Lower lobe of right lung (tissue), 2 donors: ENCODE results near the gene BCL11A. TPM values are rescaled to one million over a fixed set of nuclear protein-coding genes. Genes with fewer than 3 reads are reported as not detected.

Source experiments
- ATAC-seq, 2 donors: fragments of 200-7000 bp; cut with Tn5 transposase; one replicate each; pipeline ENCODE4 v1.9.1; 2020 to 2022; ENCODE audit warnings: mild to moderate bottlenecking in 2 of 2, moderate library complexity in 2 of 2
- DNase-seq: peaks from one replicate; pipeline ENCODE4 v3.0.0-alpha.2; 2020
- H3K27ac ChIP-seq: fragments of 200-600 bp; one replicate; pipeline ENCODE4 v1.8.0; 2022
- H3K27me3 ChIP-seq: fragments of 200-600 bp; one replicate; pipeline ENCODE4 v1.8.0; 2022; ENCODE audit warnings: low read depth
- H3K36me3 ChIP-seq: fragments of 200-600 bp; one replicate; pipeline ENCODE4 v1.8.0; 2022; ENCODE audit warnings: mild to moderate bottlenecking
- H3K4me1 ChIP-seq: fragments of 200-600 bp; one replicate; pipeline ENCODE4 v1.8.0; 2022
- H3K4me3 ChIP-seq: fragments of 200-600 bp; one replicate; pipeline ENCODE4 v1.8.0; 2022; ENCODE audit warnings: mild to moderate bottlenecking
- H3K9me3 ChIP-seq: fragments of 200-600 bp; one replicate; pipeline ENCODE4 v1.8.0; 2022
- CTCF ChIP-seq: fragments of 200-600 bp; IDR thresholded peaks from one replicate; pipeline ENCODE4 v1.8.0; 2022; ENCODE audit warnings: antibody characterized with exemption, mild to moderate bottlenecking
- intact Hi-C: fragments of 100-400 bp; cut with DNase I; formaldehyde crosslinking; loops from one replicate; pipeline ENCODE4 v1.11.0; 2022
- total RNA-seq: library from RNA; stranded (reverse); fragmentation: NEBNext Ultra II Directional; extraction: Animal tissue kit (Norgen Biotek cat#: 25700); gene quantifications from one replicate; pipeline ENCODE4 v1.2.1, GENCODE V29; 2021
- donor health status: DM: no; HTN: yes; CAD: no; lungs with severe emphysema.

Gene BCL11A
- total RNA-seq, 1 donor from 2014 or later = 9.7 TPM

GRCh38 chr2:60581433-60582282 is 28.2 kb upstream of the BCL11A start:
- peaks cover 8% of the 10 kb centered on the region for H3K4me1 ChIP-seq
- ATAC-seq (peak; percentile 95 to 96), DNase-seq (peak; percentile 85)
- intact Hi-C loops = no loop called here
- H3K4me3 ChIP-seq = peak overlapping the region; percentile 43
- no peaks in the 10 kb centered on the region for H3K36me3 ChIP-seq
- H3K27ac ChIP-seq = no peak overlapping the region
- TF ChIP-seq CTCF = peak; percentile 91
- H3K27me3 ChIP-seq = peaks cover 27% of the 10 kb centered on the region
- no peaks in the 10 kb centered on the region for H3K9me3 ChIP-seq

- DNase-seq (no peak), ATAC-seq (no peak)
- Histone ChIP-seq H3K27ac (no peak overlapping the region), H3K4me1 (peaks cover 8% of the 10 kb centered on the region), H3K36me3 (no peaks in the 10 kb centered on the region), H3K27me3 (peaks cover 28% of the 10 kb centered on the region), H3K9me3 (no peaks in the 10 kb centered on the region), H3K4me3 (no peak overlapping the region)
- intact Hi-C loops = no loop called here
- TF ChIP-seq CTCF = no peak
Observed at GRCh38 chr2:60577682-60578283, 24.3 kb upstream of the BCL11A start.

DNA sequence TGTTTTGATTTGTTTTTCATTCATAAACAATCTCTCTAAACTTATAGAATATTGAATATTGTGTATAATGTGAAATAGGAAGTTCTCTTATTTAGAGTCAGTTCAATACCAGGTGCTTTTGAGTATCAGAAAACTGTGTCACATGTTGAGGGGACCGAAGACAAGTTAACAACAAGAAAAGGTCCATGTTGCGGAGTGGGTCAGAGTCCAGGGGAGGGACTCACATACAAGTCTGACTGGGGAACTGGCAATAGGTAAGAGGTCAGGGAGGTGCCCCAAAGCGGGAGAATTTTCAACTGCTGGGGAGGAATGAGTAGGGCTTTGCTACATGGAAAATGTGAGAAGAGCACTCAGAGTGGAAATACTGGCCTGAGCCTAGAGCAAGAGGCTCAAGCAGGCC is 19.8 kb upstream of the BCL11A start:
- ATAC-seq (no peak), DNase-seq (no peak)
- no peak for TF ChIP-seq CTCF
- H3K27ac ChIP-seq = no peak overlapping the region
- no peaks in the 10 kb centered on the region for H3K36me3 ChIP-seq
- intact Hi-C loops = no loop called here
- no peak overlapping the region for H3K4me3 ChIP-seq
- no peaks in the 10 kb centered on the region for H3K9me3 ChIP-seq
- peaks cover 42% of the 10 kb centered on the region for H3K27me3 ChIP-seq
- peaks cover 5% of the 10 kb centered on the region for H3K4me1 ChIP-seq

DNA sequence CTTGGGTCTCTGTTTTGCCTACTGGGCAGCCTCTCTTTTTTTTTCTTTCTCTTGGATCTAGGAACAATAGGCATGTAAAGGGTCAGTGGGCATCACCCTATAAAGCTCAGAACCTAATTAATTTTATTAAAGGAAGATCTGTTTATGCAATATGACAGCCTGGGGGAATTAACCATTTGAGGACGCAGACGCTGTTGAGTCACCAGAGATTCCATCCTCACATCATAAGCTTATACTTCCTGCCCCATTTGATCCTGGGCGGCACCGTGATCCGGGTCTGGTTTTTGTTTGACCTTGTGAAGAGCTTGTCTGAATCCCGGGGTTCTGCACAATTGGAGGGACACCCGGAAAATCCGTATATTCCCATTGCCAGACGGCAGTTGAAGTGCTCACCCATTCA is 16.8 kb upstream of the BCL11A start:
- intact Hi-C loops = no loop called here
- peaks cover 63% of the 10 kb centered on the region for H3K27me3 ChIP-seq
- H3K9me3 ChIP-seq = no peaks in the 10 kb centered on the region
- no peak for TF ChIP-seq CTCF
- DNase-seq (no peak), ATAC-seq (no peak)
- H3K4me3 ChIP-seq = no peak overlapping the region
- peaks cover 5% of the 10 kb centered on the region for H3K4me1 ChIP-seq
- no peak overlapping the region for H3K27ac ChIP-seq
- no peaks in the 10 kb centered on the region for H3K36me3 ChIP-seq

GRCh38 chr2:60569680-60570111 is 16.2 kb upstream of the BCL11A start:
- H3K4me1 ChIP-seq = peaks cover 5% of the 10 kb centered on the region
- H3K36me3 ChIP-seq = no peaks in the 10 kb centered on the region
- H3K9me3 ChIP-seq = no peaks in the 10 kb centered on the region
- no peak for DNase-seq
- intact Hi-C loops = no loop called here
- H3K27me3 ChIP-seq = peaks cover 69% of the 10 kb centered on the region
- TF ChIP-seq CTCF = no peak
- H3K4me3 ChIP-seq = peak overlapping the region; percentile 14
- ATAC-seq = peak in 1 of 2 donors; percentile 37
- H3K27ac ChIP-seq = no peak overlapping the region
